HG02759 (cell line): ENCODE measurements around the gene CDK2AP2.
"Not testable (repeated sequence)": the region's sequence is repeated elsewhere in the genome, so short reads cannot be mapped to it uniquely, and the experiment has no call there.

ENCODE experiments used
- ATAC-seq: cut with Tn5 transposase; IDR thresholded peaks from one replicate; pipeline ENCODE4 v1.9.1; 2021; ENCODE audit warnings: mild to moderate bottlenecking, moderate library complexity; ENCODE audit not compliant: unreplicated experiment

CDK2AP2 gene

GRCh38 chr11:67491276-67492068 lies 16.5 kb downstream of the CDK2AP2 start:
- no peak for ATAC-seq

DNA sequence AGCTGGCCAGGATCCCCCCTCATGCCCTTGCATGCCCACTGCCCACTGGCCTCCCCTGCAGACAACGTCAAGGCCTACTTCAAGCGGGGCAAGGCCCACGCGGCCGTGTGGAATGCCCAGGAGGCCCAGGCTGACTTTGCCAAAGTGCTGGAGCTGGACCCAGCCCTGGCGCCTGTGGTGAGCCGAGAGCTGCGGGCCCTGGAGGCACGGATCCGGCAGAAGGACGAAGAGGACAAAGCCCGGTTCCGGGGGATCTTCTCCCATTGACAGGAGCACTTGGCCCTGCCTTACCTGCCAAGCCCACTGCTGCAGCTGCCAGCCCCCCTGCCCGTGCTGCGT lies 17.3 kb downstream of the CDK2AP2 start:
- no peak for ATAC-seq

- no peak for ATAC-seq
Measured at GRCh38 chr11:67489885-67490726, 17.9 kb downstream of the CDK2AP2 start.

DNA sequence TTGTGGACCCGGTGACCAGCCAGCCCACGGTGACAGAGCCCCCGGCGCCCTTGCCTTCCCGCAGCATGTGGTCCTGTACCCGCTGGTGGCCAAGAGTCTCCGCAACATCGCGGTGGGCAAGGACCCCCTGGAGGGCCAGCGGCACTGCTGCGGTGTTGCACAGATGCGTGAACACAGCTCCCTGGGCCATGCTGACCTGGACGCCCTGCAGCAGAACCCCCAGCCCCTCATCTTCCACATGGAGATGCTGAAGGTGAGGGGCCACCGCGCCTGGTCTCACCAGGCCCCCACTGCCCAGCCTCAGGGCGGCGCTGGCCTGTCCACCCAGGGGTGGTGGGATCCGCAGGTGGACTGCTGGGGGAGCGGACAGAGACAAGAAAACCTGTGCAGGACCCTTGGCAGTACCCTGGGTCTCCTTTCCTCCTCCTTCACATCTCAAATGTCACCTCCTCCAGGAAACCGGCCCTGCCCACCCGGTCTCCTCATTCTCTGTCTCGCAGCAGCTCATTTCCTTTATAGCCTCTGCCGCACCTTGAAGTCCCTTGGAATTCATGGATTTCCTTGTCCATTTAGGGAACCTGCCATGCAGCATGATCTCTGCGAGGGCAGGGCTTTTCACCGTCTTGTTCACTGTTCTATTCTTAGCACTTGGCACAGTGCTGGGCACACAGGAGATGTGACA lies 18.6 kb downstream of the CDK2AP2 start:
- no peak for ATAC-seq

- ATAC-seq: peak; percentile 37
Measured at GRCh38 chr11:67486481-67487195, 21.3 kb downstream of the CDK2AP2 start.

- not testable (repeated sequence) for ATAC-seq
Measured at GRCh38 chr11:67485873-67486361, 22.0 kb downstream of the CDK2AP2 start.

DNA sequence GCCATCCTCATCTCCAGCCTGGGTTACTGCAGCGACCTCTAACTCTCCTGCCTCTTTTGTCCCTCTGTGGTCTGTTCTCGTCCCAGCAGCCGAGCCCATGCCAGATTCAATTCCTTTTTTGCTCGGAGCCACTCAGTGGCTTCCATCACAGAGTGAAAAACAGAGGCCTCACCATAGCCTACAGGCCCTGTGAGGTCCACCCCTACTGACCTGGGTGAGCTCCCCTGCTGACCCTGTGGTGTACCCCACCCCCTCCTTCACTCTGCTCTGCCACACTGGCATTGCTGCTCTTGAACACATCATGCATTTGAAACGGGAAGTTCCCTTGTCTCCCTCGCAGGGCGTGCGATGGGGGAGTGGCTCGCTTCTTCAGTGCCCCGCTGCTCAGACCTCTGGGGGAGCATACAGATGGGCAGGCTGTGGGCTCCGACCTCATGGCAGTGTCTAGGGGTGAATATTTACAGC lies 23.1 kb downstream of the CDK2AP2 start:
- peak; percentile 24 for ATAC-seq

DNA sequence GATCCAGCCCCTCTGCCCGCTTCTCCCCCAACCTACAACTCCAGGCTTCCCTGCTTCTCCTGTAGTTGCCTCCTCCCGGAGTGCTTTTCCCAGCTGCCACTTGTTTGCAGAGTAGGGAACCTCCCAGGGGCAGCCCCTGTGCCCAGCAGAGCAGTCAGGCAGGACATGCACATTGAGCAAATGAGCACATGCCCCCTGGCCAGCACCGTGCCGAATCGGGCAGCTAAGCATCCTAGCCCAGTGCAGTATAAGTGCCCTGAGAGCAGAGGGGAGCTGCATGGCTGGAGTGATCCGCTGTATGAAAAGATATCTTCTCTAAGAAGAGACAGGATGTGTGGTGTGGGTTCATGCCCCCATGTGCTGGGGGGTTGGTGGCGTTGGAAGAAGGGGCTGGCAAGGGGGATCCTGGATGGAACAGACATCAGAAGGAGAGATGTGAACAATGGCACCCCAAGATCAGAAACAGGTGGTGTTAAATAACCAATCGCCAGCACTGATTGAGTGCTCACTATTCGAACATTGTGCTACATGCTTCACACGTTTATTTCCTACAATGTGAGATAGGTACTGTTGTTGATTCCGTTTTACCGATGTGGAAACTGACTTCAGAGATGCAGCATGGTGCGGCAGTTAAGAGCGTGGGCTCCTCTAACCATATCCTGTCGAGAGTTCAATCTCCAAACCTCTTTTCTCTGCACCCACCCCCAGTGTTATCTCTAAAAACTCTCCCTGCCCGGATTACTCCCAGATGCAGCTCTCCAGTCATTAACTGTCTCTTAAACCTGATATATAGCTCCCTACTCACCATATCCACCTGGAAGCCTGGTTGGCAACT lies 23.9 kb downstream of the CDK2AP2 start:
- ATAC-seq: no peak

- peak; percentile 69 for ATAC-seq
Measured at GRCh38 chr11:67482827-67483798, 24.8 kb downstream of the CDK2AP2 start, which contains the start of gene AIP. Gene AIP, plus strand, starts transcription at chr11:67483026. Its CDS starts 133 bp downstream, at chr11:67483159.

- peak; percentile 0 for ATAC-seq
Measured at GRCh38 chr11:67482275-67482826, 25.6 kb downstream of the CDK2AP2 start.

DNA sequence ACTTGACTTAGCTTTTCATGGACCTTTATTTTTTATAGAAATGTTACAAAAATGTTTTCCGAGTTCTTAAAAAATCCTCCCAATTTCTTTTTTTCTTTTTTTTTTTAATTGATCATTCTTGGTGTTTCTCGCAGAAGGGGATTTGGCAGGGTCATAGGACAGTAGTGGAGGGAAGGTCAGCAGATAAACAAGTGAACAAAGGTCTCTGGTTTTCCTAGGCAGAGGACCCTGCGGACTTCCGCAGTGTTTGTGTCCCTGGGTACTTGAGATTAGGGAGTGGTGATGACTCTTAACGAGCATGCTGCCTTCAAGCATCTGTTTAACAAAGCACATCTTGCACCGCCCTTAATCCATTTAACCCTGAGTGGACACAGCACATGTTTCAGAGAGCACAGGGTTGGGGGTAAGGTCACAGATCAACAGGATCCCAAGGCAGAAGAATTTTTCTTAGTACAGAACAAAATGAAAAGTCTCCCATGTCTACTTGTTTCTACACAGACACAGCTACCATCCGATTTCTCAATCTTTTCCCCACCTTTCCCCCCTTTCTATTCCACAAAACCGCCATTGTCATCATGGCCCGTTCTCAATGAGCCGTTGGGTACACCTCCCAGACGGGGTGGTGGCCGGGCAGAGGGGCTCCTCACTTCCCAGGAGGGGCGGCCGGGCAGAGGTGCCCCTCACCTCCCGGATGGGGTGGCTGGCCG lies 30.5 kb downstream of the CDK2AP2 start:
- not testable (repeated sequence) for ATAC-seq

GRCh38 chr11:67476692-67477091 lies 31.3 kb downstream of the CDK2AP2 start:
- not testable (repeated sequence) for ATAC-seq

DNA sequence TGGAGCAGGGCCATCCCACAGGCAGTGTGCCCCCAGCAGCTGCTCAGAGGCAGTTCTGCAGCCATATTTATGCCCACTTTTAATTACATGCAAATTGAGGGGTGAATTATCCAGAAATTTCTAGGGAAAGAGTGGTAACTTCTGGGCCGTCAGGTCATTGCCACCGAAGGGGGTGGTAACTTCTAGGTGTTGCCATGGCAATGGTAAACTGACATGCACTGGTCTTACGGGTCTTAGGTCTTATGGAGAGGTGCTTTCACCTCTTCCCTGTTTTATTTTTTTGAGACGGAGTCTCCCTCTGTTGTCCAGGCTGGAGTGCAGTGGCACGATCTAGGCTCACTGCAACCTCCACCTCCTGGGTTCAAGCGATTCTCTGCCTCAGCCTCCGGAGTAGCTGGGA lies 35.1 kb downstream of the CDK2AP2 start:
- ATAC-seq: no peak

DNA sequence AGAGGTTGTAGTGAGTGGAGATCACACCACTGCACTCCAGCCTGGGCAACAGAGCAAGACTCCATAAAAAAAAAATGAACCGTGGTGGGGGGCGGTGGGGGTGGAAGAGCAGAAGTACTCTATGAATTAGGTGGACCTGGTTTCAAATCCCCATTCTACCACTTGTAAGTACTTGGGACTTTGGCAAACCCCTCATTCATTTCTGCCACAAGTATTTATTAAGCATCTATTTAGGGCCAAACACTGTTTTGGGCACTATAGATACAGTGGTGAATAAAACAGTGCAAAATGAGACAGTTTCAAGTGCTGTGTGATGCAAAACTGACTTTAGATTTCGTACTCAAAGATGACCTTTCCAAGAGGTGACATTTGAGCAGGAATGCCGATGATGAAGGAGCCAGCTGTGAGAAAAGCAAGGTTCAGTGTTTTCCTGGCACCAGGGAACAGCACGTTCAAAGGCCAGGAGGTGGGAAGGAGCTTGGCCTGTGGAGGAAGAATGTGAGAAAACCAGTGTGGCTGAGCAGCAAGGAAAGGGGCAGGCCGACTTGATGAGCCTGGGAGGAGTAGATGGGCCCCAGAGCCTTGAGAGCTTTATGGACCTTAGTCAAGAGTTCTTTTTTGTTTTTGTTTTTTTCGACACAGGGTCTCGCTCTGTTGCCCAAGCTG lies 37.5 kb downstream of the CDK2AP2 start:
- no peak for ATAC-seq

GRCh38 chr11:67469508-67469811 lies 38.5 kb downstream of the CDK2AP2 start:
- no peak for ATAC-seq

DNA sequence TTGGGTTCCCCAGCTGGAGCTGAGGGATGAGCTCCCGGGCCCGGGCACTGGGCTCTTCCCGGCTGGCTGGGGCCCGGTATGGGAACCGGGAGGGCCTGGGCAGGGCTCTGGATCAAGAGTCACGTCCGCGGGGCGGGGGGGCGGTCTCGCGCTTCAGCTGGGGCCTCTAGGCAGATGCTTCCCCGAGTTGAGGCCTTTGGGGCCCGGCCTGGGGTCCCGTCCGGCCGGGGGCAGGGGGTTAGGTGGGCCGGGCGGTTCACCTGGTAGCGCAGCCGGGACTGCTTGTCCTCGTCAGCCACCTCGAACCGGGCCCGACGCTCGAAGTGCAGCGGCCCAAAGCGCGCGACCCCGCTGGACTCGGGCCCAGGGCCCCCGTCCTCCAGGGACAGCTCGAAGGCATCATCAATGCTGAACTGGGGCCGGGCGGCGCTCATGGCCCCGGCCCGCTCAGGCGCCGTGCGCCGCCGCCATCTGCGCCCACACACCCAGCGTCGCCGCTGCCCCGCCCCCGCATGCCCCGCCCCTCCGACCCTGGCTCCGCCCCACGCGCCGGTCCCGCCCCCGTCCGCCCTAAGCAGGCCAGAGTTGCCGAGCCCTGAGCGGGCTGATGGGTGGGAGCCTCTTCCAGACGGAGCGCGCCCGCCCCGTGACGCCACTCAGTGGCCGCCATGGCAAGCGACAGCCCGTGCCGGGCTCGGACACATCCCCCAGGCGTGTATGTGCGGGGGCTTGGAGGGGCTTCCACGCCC lies 39.0 kb downstream of the CDK2AP2 start, which contains the start of gene TMEM134:
TSS of gene TMEM134 (minus strand) at position 493 of the 749 bp plus-strand sequence. CDS start at position 434, 59 bp downstream.
- ATAC-seq: peak; percentile 75
